Measurements from ENCODE around the gene KCNQ2.

DNA sequence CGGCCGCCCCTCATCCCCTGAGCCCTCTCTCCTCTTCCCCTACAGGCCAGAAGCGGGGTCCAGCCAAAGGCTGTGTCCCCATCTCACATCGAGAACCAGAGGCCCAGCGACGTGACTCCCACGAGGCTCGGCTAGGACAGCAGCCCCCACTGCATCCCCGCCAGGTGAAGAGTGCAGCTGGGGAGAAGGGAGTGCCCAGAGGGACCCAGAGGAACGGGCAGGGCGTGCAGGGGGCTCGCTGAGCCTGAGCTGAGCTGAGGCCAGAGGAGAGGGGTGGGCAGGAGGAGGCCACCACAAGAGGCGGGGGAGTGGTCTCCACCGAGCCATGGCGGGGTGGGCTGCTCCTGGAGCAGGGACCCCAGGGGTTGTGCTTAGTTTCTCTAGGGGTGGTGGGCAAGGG lies 32.6 kb downstream of the KCNQ2 start:
- TF ChIP-seq, protein P1, sequence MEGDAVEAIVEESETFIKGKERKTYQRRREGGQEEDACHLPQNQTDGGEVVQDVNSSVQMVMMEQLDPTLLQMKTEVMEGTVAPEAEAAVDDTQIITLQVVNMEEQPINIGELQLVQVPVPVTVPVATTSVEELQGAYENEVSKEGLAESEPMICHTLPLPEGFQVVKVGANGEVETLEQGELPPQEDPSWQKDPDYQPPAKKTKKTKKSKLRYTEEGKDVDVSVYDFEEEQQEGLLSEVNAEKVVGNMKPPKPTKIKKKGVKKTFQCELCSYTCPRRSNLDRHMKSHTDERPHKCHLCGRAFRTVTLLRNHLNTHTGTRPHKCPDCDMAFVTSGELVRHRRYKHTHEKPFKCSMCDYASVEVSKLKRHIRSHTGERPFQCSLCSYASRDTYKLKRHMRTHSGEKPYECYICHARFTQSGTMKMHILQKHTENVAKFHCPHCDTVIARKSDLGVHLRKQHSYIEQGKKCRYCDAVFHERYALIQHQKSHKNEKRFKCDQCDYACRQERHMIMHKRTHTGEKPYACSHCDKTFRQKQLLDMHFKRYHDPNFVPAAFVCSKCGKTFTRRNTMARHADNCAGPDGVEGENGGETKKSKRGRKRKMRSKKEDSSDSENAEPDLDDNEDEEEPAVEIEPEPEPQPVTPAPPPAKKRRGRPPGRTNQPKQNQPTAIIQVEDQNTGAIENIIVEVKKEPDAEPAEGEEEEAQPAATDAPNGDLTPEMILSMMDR (IDR thresholded peaks at IDR 0.05) = no peak
- no peak for TF ChIP-seq POLR2A (IDR thresholded peaks at IDR 0.05)

Data from testis (tissue), 2 donors.